ENCODE measurements around the gene ATP2B3.

The ATP2B3 gene

GRCh38 chrX:153628129-153628528, 110.7 kb downstream of the ATP2B3 start:
- H3K27me3 ChIP-seq (ENCODE audit: control insufficient read depth, insufficient read depth, low read length), result no peaks in the 10 kb centered on the region
- no peak overlapping the region for H3K4me3 ChIP-seq (ENCODE audit: low read depth, low read length)
- no peak overlapping the region for H3K9ac ChIP-seq
- no peaks in the 10 kb centered on the region for H3K79me2 ChIP-seq
- H3K4me1 ChIP-seq, result no peaks in the 10 kb centered on the region
- TF ChIP-seq CTCF (IDR thresholded peaks at IDR 0.05), result no peak
- no peak overlapping the region for H3K4me2 ChIP-seq (ENCODE audit: low read length)
- H3K36me3 ChIP-seq (ENCODE audit: control insufficient read depth, insufficient read depth, low read length), result no peaks in the 10 kb centered on the region
- H3K27ac ChIP-seq, result no peak overlapping the region
- H3K9me3 ChIP-seq (ENCODE audit: control insufficient read depth, low read length), result no peaks in the 10 kb centered on the region
- no peak overlapping the region for H2AFZ ChIP-seq

- no peaks in the 10 kb centered on the region for H3K4me1 ChIP-seq
- H3K4me2 ChIP-seq (ENCODE audit: low read length), result no peak overlapping the region
- no peak overlapping the region for H3K27ac ChIP-seq
- no peak overlapping the region for H2AFZ ChIP-seq
- no peak overlapping the region for H3K4me3 ChIP-seq (ENCODE audit: low read depth, low read length)
- H3K36me3 ChIP-seq (ENCODE audit: control insufficient read depth, insufficient read depth, low read length), result no peaks in the 10 kb centered on the region
- H3K9me3 ChIP-seq (ENCODE audit: control insufficient read depth, low read length), result no peaks in the 10 kb centered on the region
- no peaks in the 10 kb centered on the region for H3K27me3 ChIP-seq (ENCODE audit: control insufficient read depth, insufficient read depth, low read length)
- H3K79me2 ChIP-seq, result no peaks in the 10 kb centered on the region
- H3K9ac ChIP-seq, result no peak overlapping the region
- no peak for TF ChIP-seq CTCF (IDR thresholded peaks at IDR 0.05)
Observed at GRCh38 chrX:153628665-153629064, 111.2 kb downstream of the ATP2B3 start.

- no peaks in the 10 kb centered on the region for H3K36me3 ChIP-seq (ENCODE audit: control insufficient read depth, insufficient read depth, low read length)
- H3K27me3 ChIP-seq (ENCODE audit: control insufficient read depth, insufficient read depth, low read length), result no peaks in the 10 kb centered on the region
Observed at GRCh38 chrX:153631346-153631745, 113.9 kb downstream of the ATP2B3 start.

GRCh38 chrX:153631907-153632594, 114.6 kb downstream of the ATP2B3 start:
- no peak overlapping the region for H3K4me3 ChIP-seq (ENCODE audit: low read depth, low read length)
- no peak overlapping the region for H3K4me2 ChIP-seq (ENCODE audit: low read length)
- no peak overlapping the region for H3K27ac ChIP-seq
- no peaks in the 10 kb centered on the region for H3K27me3 ChIP-seq (ENCODE audit: control insufficient read depth, insufficient read depth, low read length)
- H3K36me3 ChIP-seq (ENCODE audit: control insufficient read depth, insufficient read depth, low read length), result no peaks in the 10 kb centered on the region
- H3K9me3 ChIP-seq (ENCODE audit: control insufficient read depth, low read length), result no peaks in the 10 kb centered on the region
- H3K4me1 ChIP-seq, result no peaks in the 10 kb centered on the region
- H3K9ac ChIP-seq, result no peak overlapping the region
- H3K79me2 ChIP-seq, result no peaks in the 10 kb centered on the region
- no peak for TF ChIP-seq CTCF (IDR thresholded peaks at IDR 0.05)
- no peak overlapping the region for H2AFZ ChIP-seq

More at GRCh38 chrX:153631346-153631745, 113.9 kb downstream of the ATP2B3 start:
- Histone ChIP-seq H3K4me1 (no peaks in the 10 kb centered on the region), H2AFZ (no peak overlapping the region), H3K27ac (no peak overlapping the region), H3K4me2 (ENCODE audit: low read length) (no peak overlapping the region), H3K9me3 (ENCODE audit: control insufficient read depth, low read length) (no peaks in the 10 kb centered on the region), H3K79me2 (no peaks in the 10 kb centered on the region), H3K4me3 (ENCODE audit: low read depth, low read length) (no peak overlapping the region), H3K9ac (no peak overlapping the region)
- no peak for TF ChIP-seq CTCF (IDR thresholded peaks at IDR 0.05)

Data from parathyroid adenoma (tissue), 2 donors.